Mucosa of rectum (tissue), 2 donors: ENCODE measurements around the gene PYCR2.
A peak's percentile ranks its signal among the peaks of the same experiment; 100 is the strongest.
"Not testable (repeated sequence)": the region's sequence is repeated elsewhere in the genome, so short reads cannot be mapped to it uniquely, and the experiment has no call there.

ENCODE experiments used
- H3K27ac ChIP-seq, 2 donors: one replicate each; pipeline ENCODE4 v1.7.0; 2013; ENCODE audit warnings: inconsistent platforms in 2 of 2, low read depth in 2 of 2, low read length in 2 of 2
- H3K27me3 ChIP-seq, 2 donors: one replicate each; pipeline ENCODE4 v1.7.0; 2013; ENCODE audit warnings: low read length in 2 of 2; ENCODE audit not compliant: control insufficient read depth in 2 of 2, insufficient read depth in 2 of 2
- H3K36me3 ChIP-seq, 2 donors: one replicate each; pipeline ENCODE4 v1.7.0; 2013; ENCODE audit warnings: low read length in 2 of 2; ENCODE audit not compliant: control insufficient read depth in 2 of 2, insufficient read depth in 2 of 2
- H3K4me1 ChIP-seq, 2 donors: one replicate each; pipeline ENCODE4 v1.7.0; 2013; ENCODE audit warnings: low read length in 2 of 2, mild to moderate bottlenecking in 1 of 2; ENCODE audit not compliant: control insufficient read depth in 2 of 2, insufficient read depth in 2 of 2
- H3K4me3 ChIP-seq, 2 donors: one replicate each; pipeline ENCODE4 v1.7.0; 2013; ENCODE audit warnings: low read length in 2 of 2
- H3K9ac ChIP-seq, 2 donors: one replicate each; pipeline ENCODE4 v1.7.0; 2013; ENCODE audit warnings: low read length in 2 of 2, low read depth in 1 of 2, mild to moderate bottlenecking in 1 of 2
- H3K9me3 ChIP-seq, 2 donors: one replicate each; pipeline ENCODE4 v1.7.0; 2013; ENCODE audit warnings: low read length in 2 of 2; ENCODE audit not compliant: control insufficient read depth in 2 of 2
- donor health status: healthy.
- donor health status: Normal muscosa, but diverticular disease.

Gene PYCR2

DNA sequence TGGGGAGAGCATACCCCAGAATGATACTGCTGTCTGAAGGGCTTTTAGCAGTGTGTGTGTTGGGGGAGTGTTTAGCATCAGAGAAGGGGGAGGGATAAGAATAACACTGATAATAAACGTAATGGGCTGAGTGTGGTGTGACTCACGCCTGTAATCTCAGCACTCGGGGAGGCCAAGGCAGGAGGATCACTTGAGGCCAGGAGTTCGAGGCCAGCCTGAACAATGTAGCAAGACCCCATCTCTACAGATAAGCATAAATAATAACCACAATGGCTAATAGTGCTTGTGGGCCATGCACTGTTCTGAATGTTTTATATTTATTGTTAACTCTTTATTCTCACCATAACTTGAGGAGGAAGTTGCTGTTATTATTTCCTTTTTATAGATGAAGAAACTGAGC, 19.5 kb upstream of the PYCR2 start:
- Histone ChIP-seq H3K27me3 (no peaks in the 10 kb centered on the region), H3K36me3 (no peaks in the 10 kb centered on the region), H3K4me1 (peaks cover 0 to 8% of the 10 kb centered on the region in 2 donors), H3K4me3 (no peak overlapping the region), H3K9ac (no peak overlapping the region), H3K9me3 (no peaks in the 10 kb centered on the region), H3K27ac (no peak overlapping the region)

DNA sequence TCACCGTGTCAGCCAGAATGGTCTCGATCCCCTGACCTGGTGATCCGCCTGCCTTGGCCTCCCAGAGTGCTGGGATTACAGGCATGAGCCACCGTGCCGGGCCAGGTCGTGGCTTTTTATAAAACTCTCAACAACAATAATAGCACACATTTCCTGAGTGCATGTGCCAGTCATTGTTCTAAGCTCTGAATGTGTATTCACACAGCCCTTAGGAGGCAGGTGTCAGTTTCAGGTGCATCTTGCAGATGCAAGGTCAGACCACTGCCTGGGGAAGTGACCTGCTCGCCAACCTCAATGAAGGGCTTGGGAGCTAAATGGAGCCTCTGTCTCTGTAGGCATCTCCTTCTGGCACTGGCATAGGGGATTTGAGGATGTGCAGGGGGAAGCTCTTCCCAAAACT, 18.5 kb upstream of the PYCR2 start:
- Histone ChIP-seq H3K36me3 (no peaks in the 10 kb centered on the region), H3K9me3 (no peaks in the 10 kb centered on the region), H3K9ac (no peak overlapping the region), H3K4me3 (no peak overlapping the region), H3K4me1 (peaks cover 0 to 8% of the 10 kb centered on the region in 2 donors), H3K27ac (peak overlapping the region in 1 of 2 donors; percentile 38), H3K27me3 (no peaks in the 10 kb centered on the region)

DNA sequence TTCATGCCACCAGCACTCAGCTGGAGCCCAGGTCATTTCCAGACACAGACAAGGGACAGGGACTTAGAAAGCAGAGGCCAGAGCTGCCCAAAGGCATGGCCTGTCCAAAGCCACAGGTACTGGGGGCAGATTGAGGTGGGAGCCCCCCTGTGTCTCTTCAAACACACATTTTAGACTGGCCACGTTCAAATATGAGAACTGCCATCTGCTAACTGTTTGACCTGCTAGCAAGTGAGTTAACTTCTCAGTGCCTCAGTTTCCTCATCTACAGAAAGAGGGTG, 17.8 kb upstream of the PYCR2 start:
- H3K4me1 ChIP-seq: peaks cover 0 to 8% of the 10 kb centered on the region in 2 donors
- no peaks in the 10 kb centered on the region for H3K36me3 ChIP-seq
- no peaks in the 10 kb centered on the region for H3K9me3 ChIP-seq
- H3K9ac ChIP-seq: no peak overlapping the region
- H3K27me3 ChIP-seq: no peaks in the 10 kb centered on the region
- H3K27ac ChIP-seq: peak overlapping the region in 1 of 2 donors; percentile 65
- no peak overlapping the region for H3K4me3 ChIP-seq

DNA sequence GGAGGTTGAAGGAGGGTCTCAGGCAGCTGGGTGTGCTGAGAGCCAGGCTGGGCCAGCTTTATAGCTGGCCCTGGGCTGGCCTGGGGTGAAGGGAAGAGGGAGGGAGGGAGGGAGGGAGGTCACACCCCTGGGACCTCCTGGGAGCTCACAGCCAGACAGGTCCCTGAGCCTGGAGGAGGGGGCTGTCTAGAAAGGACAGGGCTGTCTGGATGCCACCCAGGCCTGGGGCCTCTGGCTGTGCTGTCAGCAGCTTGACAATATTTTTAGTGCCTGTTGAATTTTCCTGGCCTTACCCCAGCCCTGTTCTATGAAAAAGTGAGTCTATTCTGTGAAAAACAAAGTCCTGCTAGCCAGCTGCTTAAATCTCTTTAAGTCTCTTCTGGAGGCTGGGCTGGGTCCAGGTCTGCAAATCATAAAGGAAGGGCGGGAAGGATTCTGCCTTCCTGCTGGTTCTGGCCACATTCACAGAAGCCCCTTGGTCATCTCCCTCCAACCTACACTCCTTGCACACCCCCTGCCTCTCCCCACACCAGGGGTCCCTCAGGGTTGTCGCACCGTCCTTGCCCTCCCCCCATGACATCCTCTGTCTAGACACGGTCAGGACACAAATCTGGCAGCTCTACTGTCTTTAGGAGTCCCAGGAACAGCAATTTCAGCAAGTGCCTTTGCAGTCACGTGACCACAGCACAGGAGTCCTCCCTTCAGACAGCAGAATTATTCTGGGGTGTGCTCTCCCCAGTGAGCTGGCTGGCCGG, 17.3 kb upstream of the PYCR2 start, which contains the start of gene LEFTY2:
Gene LEFTY2 (minus strand): TSS at position 34 of the 755 bp plus-strand sequence. CDS start 80 bp downstream, outside the sequence.
- Histone ChIP-seq H3K4me1 (peaks cover 0 to 8% of the 10 kb centered on the region in 2 donors), H3K4me3 (no peak within 1 kb of the TSS), H3K36me3 (no peaks in the 10 kb centered on the region), H3K27ac (peak within 1 kb of the TSS in 1 of 2 donors; percentile 65), H3K9me3 (no peaks in the 10 kb centered on the region), H3K27me3 (no peaks in the 10 kb centered on the region), H3K9ac (no peak within 1 kb of the TSS)

DNA sequence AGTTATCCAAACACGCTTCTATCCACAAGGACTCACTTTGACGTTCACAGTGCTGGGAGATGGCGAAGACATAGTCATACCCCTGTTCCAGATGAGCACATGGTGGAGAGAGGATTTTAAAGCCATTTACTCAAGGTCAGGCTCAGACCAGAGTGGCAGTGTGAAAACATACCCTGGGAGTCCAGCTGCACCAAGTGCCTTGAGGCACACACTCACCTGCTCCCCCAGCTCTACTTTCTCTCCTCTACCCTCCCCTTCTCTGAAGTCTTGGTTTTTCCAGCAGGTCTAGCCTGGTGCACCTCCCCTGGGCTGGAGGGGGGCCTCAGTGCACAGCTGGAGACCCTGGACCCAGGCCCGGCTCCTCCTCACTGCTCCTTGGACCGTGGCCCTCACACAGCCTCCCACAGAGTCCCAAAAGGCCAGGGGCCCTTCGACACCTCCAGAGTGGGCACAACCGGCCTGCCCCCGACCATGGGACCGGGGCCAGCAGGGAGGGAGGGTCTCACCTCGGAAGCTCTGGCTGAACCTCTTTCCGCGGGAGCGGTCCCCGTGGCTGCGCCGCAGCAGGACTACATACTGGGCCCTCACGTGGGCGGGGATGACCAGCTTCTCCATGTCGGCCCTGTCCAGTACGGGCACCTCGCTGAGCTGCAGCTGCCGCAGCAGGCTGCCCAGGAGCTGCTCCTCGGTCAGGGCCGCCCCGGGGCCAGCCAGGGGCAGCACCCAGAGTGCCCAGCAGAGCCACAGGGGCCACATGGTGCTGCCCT, 16.5 kb upstream of the PYCR2 start:
- no peak overlapping the region for H3K27ac ChIP-seq
- no peak overlapping the region for H3K4me3 ChIP-seq
- H3K27me3 ChIP-seq: no peaks in the 10 kb centered on the region
- no peak overlapping the region for H3K9ac ChIP-seq
- no peaks in the 10 kb centered on the region for H3K36me3 ChIP-seq
- H3K4me1 ChIP-seq: peaks cover 0 to 8% of the 10 kb centered on the region in 2 donors
- no peaks in the 10 kb centered on the region for H3K9me3 ChIP-seq

DNA sequence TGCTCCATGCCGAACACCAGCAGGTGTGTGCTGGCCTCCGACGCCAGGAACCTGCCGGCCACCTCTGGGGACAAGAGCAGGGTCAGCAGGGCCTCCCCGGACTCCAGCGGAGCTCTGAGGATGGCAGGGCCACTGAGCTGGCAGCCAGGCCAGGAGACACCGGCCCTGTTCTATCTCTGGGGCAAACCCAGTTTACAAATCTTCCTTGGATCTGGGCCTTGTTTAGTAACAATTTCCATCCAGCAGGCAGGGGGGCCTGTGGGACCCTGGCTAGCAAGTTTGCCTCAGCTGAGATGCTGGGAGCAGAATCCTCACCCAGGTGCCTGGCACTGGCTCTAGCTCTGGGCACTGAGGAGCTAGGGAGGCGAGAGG, 15.9 kb upstream of the PYCR2 start:
- not testable (repeated sequence) for H3K27ac ChIP-seq, H3K9ac ChIP-seq, H3K27me3 ChIP-seq, H3K4me3 ChIP-seq, H3K4me1 ChIP-seq, H3K36me3 ChIP-seq, H3K9me3 ChIP-seq

DNA sequence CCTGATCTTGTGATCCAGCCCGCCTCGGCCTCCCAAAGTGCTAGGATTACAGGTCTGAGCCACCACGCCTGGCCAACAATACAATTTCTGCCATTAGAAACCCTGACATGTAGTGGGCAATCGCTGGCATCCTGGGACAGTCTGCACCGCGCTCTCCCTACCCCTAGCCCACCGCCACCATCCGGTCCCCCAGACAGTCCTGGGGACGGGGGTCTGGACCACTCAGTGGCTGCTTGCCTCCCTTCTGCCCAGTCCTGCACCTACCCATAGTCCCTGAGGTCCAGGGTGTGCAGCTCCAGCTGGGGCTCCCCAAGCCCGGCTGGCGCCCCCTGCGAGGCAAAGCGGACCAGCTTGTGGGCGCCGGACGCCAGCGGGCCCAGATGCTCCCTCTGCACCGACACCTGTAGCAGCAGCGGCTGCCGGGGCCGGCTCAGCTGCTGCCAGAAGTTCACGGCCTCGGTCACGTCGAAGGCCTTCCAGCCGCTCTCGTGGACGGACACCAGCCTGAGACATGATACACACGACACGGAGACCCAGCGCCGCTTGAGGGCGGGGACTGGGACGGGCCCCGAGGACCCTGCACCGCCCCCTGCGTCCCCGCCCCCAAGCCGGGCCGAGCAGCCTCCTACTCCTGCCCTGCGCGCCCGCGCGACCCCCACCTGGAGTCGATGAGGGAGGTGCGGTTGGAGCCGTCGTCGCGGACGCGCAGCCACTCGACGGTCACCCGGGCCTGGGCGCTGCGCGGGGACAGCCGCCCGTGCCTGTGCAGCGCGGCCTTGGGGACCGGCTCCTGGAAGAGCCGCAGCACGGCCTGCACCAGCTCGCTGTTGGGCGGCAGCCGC, 15.3 kb upstream of the PYCR2 start:
- H3K27me3 ChIP-seq, H3K9me3 ChIP-seq, H3K27ac ChIP-seq, H3K36me3 ChIP-seq, H3K4me3 ChIP-seq, H3K9ac ChIP-seq, H3K4me1 ChIP-seq: not testable (repeated sequence)

DNA sequence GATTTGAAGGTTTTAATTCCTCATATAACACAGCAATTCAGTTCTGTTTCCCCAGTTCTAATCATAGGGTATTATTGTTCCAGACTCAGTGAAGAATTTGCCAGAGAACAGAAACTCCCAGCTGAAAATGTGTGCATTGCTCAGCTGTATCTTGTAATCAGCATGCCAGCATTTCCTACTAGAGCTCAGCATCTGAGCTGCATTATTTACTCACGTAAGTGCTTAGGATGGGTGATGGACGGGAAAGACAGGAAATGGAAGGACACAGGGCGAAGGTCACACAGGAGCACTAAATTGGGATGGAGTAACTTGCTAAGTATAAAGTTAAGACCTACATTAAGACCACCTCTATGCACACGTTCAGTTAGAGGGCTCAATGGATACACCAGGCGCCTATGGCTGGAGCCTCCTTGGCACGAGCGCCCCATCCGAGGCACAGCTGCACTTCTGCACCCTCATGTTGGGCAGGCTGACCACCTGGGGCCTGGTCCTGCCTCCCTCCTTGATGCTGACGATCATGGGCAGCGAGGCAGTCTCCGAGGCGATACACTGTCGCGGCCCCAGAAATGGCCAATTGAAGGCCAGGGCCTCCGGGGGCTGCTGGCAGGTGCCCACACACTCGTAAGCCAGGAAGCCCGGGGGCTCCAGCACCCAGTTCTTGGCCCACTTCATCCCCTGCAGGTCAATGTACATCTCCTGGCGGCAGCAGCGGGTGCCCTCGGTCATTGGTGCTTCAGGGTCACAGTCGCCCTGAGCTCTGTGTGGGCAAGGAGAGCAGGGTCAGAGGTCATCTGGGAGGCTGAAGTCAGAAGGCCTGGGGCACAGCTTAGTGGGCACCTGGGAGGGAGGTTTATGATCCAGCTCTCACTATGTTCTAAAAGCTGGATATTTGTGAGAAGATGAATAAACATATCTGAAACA, 13.3 kb upstream of the PYCR2 start:
- Histone ChIP-seq H3K9me3 (no peaks in the 10 kb centered on the region), H3K4me3 (no peak overlapping the region), H3K27ac (no peak overlapping the region), H3K36me3 (no peaks in the 10 kb centered on the region), H3K27me3 (no peaks in the 10 kb centered on the region), H3K9ac (no peak overlapping the region), H3K4me1 (peaks cover 0 to 8% of the 10 kb centered on the region in 2 donors)

DNA sequence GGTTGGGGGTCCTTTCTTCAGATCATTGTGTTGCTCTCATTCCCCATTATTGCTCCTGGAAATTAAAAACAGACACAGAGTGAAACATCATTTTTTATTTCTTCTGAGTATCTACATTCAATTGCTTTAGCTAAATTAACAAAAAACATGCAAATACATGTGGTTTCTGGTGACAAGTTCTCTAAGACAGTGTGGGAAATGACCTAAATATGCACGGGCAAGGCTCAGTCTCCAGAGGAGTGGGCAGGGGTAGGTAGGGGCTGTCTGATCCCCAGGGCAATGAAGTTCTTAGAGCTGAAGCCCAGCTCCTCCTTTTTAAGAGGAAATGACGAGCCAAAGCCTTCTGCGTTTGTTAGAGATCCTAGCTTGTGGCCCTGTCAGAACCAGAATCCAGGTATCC, 12.5 kb upstream of the PYCR2 start:
- H3K27ac ChIP-seq: no peak overlapping the region

More for the DNA sequence above, 12.5 kb upstream of the PYCR2 start:
- H3K9me3 ChIP-seq: no peaks in the 10 kb centered on the region
- no peak overlapping the region for H3K9ac ChIP-seq
- peaks cover 0 to 4% of the 10 kb centered on the region in 2 donors for H3K4me1 ChIP-seq
- H3K27me3 ChIP-seq: no peaks in the 10 kb centered on the region
- no peak overlapping the region for H3K4me3 ChIP-seq
- no peaks in the 10 kb centered on the region for H3K36me3 ChIP-seq
